Fibroblast of lung (primary cell): ENCODE data around the gene CYYR1. TPM values are rescaled to one million over a fixed set of nuclear protein-coding genes. Genes with fewer than 3 reads are reported as not detected.

Experiments used
- DNase-seq, 2 donors: peaks; one replicate each; pipeline versions ENCODE4 v3.0.0 to v3.0.0-alpha.2; 2010; ENCODE audit warnings: low read depth in 2 of 2
- H2AFZ ChIP-seq: 2 replicates; pipeline ENCODE4 v1.5.1; 2012; ENCODE audit warnings: low read length, control low read depth, inconsistent platforms
- H3K27ac ChIP-seq: 2 replicates; pipeline ENCODE4 v1.5.1; 2011; ENCODE audit warnings: low read length, control low read depth; ENCODE audit not compliant: insufficient read depth
- H3K27me3 ChIP-seq: 2 replicates; pipeline ENCODE4 v1.5.1; 2011; ENCODE audit warnings: mild to moderate bottlenecking, low read length; ENCODE audit not compliant: control insufficient read depth, insufficient read depth
- H3K36me3 ChIP-seq: 2 replicates; pipeline ENCODE4 v1.5.1; 2011; ENCODE audit warnings: low read length; ENCODE audit not compliant: control insufficient read depth, insufficient read depth
- H3K4me1 ChIP-seq: 2 replicates; pipeline ENCODE4 v1.5.1; 2011; ENCODE audit warnings: low read length; ENCODE audit not compliant: control insufficient read depth, insufficient read depth; ENCODE audit errors: extremely low read depth
- H3K4me2 ChIP-seq: 2 replicates; pipeline ENCODE4 v1.5.1; 2011; ENCODE audit warnings: low read length, control low read depth; ENCODE audit not compliant: insufficient read depth; ENCODE audit errors: extremely low read depth
- H3K4me3 ChIP-seq, 4 experiments: fragments of 200-600 bp in 1 of 4; sonication (generic) in 1 of 4; replicated peaks in 1 of 4; 2 replicates each; pipeline ENCODE4 v1.5.1; 2011 to 2016; ENCODE audit warnings: low read length in 4 of 4, low read depth in 3 of 4, mild to moderate bottlenecking in 3 of 4, control low read depth in 2 of 4, inconsistent platforms in 1 of 4, mixed read lengths in 1 of 4; ENCODE audit not compliant: insufficient read depth in 1 of 4; ENCODE audit errors: control extremely low read depth in 1 of 4
- H3K79me2 ChIP-seq: 2 replicates; pipeline ENCODE4 v1.5.1; 2012; ENCODE audit warnings: mild to moderate bottlenecking, low read length, inconsistent platforms; ENCODE audit not compliant: control insufficient read depth, insufficient read depth
- H3K9ac ChIP-seq: 2 replicates; pipeline ENCODE4 v1.5.1; 2011; ENCODE audit warnings: mild to moderate bottlenecking, low read length, control low read depth; ENCODE audit not compliant: insufficient read depth
- H3K9me3 ChIP-seq: 2 replicates; pipeline ENCODE4 v1.5.1; 2012; ENCODE audit warnings: low read depth, low read length; ENCODE audit not compliant: control insufficient read depth, insufficient read depth
- H4K20me1 ChIP-seq: 2 replicates; pipeline ENCODE4 v1.5.1; 2011; ENCODE audit warnings: low read length; ENCODE audit not compliant: control insufficient read depth, insufficient read depth; ENCODE audit errors: extremely low read depth
- CTCF ChIP-seq, 2 donors: IDR thresholded peaks in 1 of 2; conservative IDR thresholded peaks in 1 of 2; 1 replicate in 1 of 2; 2 replicates in 1 of 2; pipeline ENCODE4 v1.5.1; 2011 to 2012; ENCODE audit warnings: low read length in 2 of 2, control low read depth in 1 of 2, inconsistent platforms in 1 of 2, low read depth in 1 of 2, mild to moderate bottlenecking in 1 of 2
- EZH2 ChIP-seq: IDR thresholded peaks from 2 replicates; pipeline ENCODE4 v1.5.1; 2012; ENCODE audit warnings: low read length, control low read depth, mild to moderate bottlenecking; ENCODE audit errors: missing control alignments
- polyA plus RNA-seq, 2 donors: library from polyadenylated mRNA; depleted of rRNA in 1 of 2; stranded (reverse) in 1 of 2; unstranded in 1 of 2; fragments of >200 nt; gene quantifications; 2 replicates each; pipeline ENCODE4 v1.2.1, GENCODE V29; 2011 to 2012; ENCODE audit warnings: missing spikeins in 1 of 2
- total RNA-seq: library from RNA; depleted of rRNA; stranded (reverse); fragments of >200 nt; gene quantifications from 2 replicates; pipeline ENCODE4 v1.2.1, GENCODE V29; 2014

Gene CYYR1
- total and polyA plus RNA-seq, 2 donors (not counting 1 experiment from before 2014, with no cell fraction given) = 0.17 TPM; not detected in 1

GRCh38 chr21:26513212-26513611 lies 59.9 kb downstream of the CYYR1 start:
- peak; percentile 53 to 77 for DNase-seq
- no peaks in the 10 kb centered on the region for H3K4me1 ChIP-seq
- H2AFZ ChIP-seq = no peak overlapping the region
- H3K27me3 ChIP-seq = no peaks in the 10 kb centered on the region
- no peak overlapping the region for H3K4me2 ChIP-seq
- no peak overlapping the region for H3K4me3 ChIP-seq
- no peaks in the 10 kb centered on the region for H3K79me2 ChIP-seq
- no peak for TF ChIP-seq EZH2
- TF ChIP-seq CTCF (conservative IDR thresholded peaks at IDR 0.05 in 1 of 2, IDR thresholded peaks at IDR 0.05 in 1 of 2; ENCODE audit: low read depth in 1 of 2, low read length in 2 of 2) = no peak
- H3K9ac ChIP-seq = no peak overlapping the region
- H3K27ac ChIP-seq = no peak overlapping the region
- no peaks in the 10 kb centered on the region for H4K20me1 ChIP-seq
- no peaks in the 10 kb centered on the region for H3K36me3 ChIP-seq
- H3K9me3 ChIP-seq = no peaks in the 10 kb centered on the region

DNA sequence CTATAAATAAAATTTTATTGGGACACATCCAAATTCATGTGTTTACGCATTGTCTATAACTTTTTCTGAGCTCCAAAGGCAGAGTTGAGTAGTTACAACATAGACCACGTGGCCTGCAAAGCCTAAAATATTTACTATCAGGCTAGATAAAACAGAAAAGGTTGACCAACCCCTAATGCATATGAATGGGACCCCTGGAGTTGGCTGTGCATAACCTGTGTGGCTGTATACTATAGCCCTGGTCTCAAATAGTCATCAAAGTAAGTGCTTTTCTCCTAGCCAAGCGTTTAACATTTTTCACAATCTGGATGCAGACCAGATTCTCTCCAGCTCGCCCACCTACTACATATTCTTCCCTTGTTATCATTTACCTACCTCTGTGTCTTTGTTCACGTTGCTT lies 60.4 kb downstream of the CYYR1 start:
- H2AFZ ChIP-seq = no peak overlapping the region
- no peaks in the 10 kb centered on the region for H3K36me3 ChIP-seq
- H3K4me1 ChIP-seq = no peaks in the 10 kb centered on the region
- H3K79me2 ChIP-seq = no peaks in the 10 kb centered on the region
- H4K20me1 ChIP-seq = no peaks in the 10 kb centered on the region
- no peaks in the 10 kb centered on the region for H3K9me3 ChIP-seq
- no peak overlapping the region for H3K4me3 ChIP-seq
- H3K27ac ChIP-seq = no peak overlapping the region
- H3K27me3 ChIP-seq = no peaks in the 10 kb centered on the region
- DNase-seq = peak; percentile 1 to 32
- H3K4me2 ChIP-seq = no peak overlapping the region
- TF ChIP-seq EZH2 (no peak), CTCF (conservative IDR thresholded peaks at IDR 0.05 in 1 of 2, IDR thresholded peaks at IDR 0.05 in 1 of 2; ENCODE audit: low read depth in 1 of 2, low read length in 2 of 2) (no peak)
- H3K9ac ChIP-seq = no peak overlapping the region

GRCh38 chr21:26508903-26509302 lies 64.2 kb downstream of the CYYR1 start:
- Histone ChIP-seq H3K36me3 (no peaks in the 10 kb centered on the region), H2AFZ (no peak overlapping the region), H3K9ac (no peak overlapping the region), H3K4me3 (no peak overlapping the region), H3K4me1 (no peaks in the 10 kb centered on the region), H3K9me3 (no peaks in the 10 kb centered on the region), H3K27ac (no peak overlapping the region), H3K27me3 (no peaks in the 10 kb centered on the region), H3K4me2 (no peak overlapping the region), H3K79me2 (no peaks in the 10 kb centered on the region), H4K20me1 (no peaks in the 10 kb centered on the region)
- no peak for TF ChIP-seq EZH2
- TF ChIP-seq CTCF (conservative IDR thresholded peaks at IDR 0.05 in 1 of 2, IDR thresholded peaks at IDR 0.05 in 1 of 2; ENCODE audit: low read depth in 1 of 2, low read length in 2 of 2) = no peak
- DNase-seq = no peak
